SK-N-SH (cell line): Measurements from ENCODE around the gene EFCAB8. TPM values are rescaled to one million over a fixed set of nuclear protein-coding genes. Genes with fewer than 3 reads are reported as not detected.

Source experiments
- CTCF ChIA-PET: fragments of 300-600, 350-600 bp; formaldehyde crosslinking; extraction: SDS; loops from one replicate; lab custom pipeline; 2021; lab: Yijun Ruan, JAX
- POLR2A ChIA-PET: fragments of 350-600 bp; sonication (Branson Sonifier 250); formaldehyde crosslinking; extraction: SDS; loops from one replicate; lab custom pipeline; 2020; ENCODE audit warnings: antibody characterized with exemption, inconsistent platforms; lab: Yijun Ruan, JAX
- DNase-seq: peaks from one replicate; pipeline ENCODE4 v3.0.0; 2012
- H2AFZ ChIP-seq: fragments of 200-600 bp; sonication (generic); 2 replicates; pipeline ENCODE4 v1.8.1; 2016; ENCODE audit warnings: antibody characterized with exemption, mild to moderate bottlenecking, low read depth
- H3F3A ChIP-seq: fragments of 200-600 bp; sonication (generic); replicated peaks from 2 replicates; pipeline ENCODE3; 2016; ENCODE audit warnings: antibody characterized with exemption, mild to moderate bottlenecking; ENCODE audit not compliant: insufficient read depth
- H3K27ac ChIP-seq, 2 experiments: fragments of 200-500 bp in 1 of 2; fragments of 200-600 bp in 1 of 2; sonication (Bioruptor generic) in 1 of 2; sonication (generic), shearing (Covaris generic) in 1 of 2; 2 replicates each; pipeline versions ENCODE4 v1.5.1 to v1.6.1; 2014 to 2016; ENCODE audit warnings: low read depth in 2 of 2, inconsistent platforms in 1 of 2, low read length in 1 of 2, mild to moderate bottlenecking in 1 of 2, mixed read lengths in 1 of 2
- H3K27me3 ChIP-seq: fragments of 200-600 bp; sonication (generic), shearing (Covaris generic); 2 replicates; pipeline ENCODE4 v1.6.1; 2016; ENCODE audit warnings: mixed run types; ENCODE audit not compliant: insufficient read depth
- H3K36me3 ChIP-seq, 2 experiments: fragments of 200-500 bp in 1 of 2; fragments of 200-600 bp in 1 of 2; sonication (Bioruptor generic) in 1 of 2; sonication (generic) in 1 of 2; replicated peaks in 1 of 2; 2 replicates each; pipeline versions ENCODE3 to v1.5.1; 2014 to 2016; ENCODE audit warnings: low read length in 1 of 2, mild to moderate bottlenecking in 1 of 2; ENCODE audit not compliant: insufficient read depth in 2 of 2, control insufficient read depth in 1 of 2
- H3K4me1 ChIP-seq, 2 experiments: fragments of 200-500 bp in 1 of 2; fragments of 200-600 bp in 1 of 2; sonication (Bioruptor generic) in 1 of 2; sonication (generic), shearing (Covaris generic) in 1 of 2; 2 replicates each; pipeline versions ENCODE4 v1.5.1 to v1.6.1; 2014 to 2016; ENCODE audit warnings: low read depth in 1 of 2, low read length in 1 of 2, mixed run types in 1 of 2; ENCODE audit not compliant: insufficient read depth in 2 of 2, control insufficient read depth in 1 of 2
- H3K4me2 ChIP-seq: fragments of 200-600 bp; sonication (generic), shearing (Covaris generic); 2 replicates; pipeline ENCODE4 v1.6.1; 2017; ENCODE audit warnings: mixed run types
- H3K4me3 ChIP-seq, 2 experiments: fragments of 200-500 bp in 1 of 2; fragments of 200-600 bp in 1 of 2; sonication (Bioruptor generic) in 1 of 2; sonication (generic), shearing (Covaris generic) in 1 of 2; 2 replicates each; pipeline versions ENCODE4 v1.5.1 to v1.8.1; 2014 to 2016; ENCODE audit warnings: low read depth in 2 of 2, inconsistent platforms in 1 of 2, low read length in 1 of 2, mild to moderate bottlenecking in 1 of 2, mixed read lengths in 1 of 2, moderate library complexity in 1 of 2
- H3K79me2 ChIP-seq: fragments of 200-600 bp; sonication (generic); 2 replicates; pipeline ENCODE4 v1.8.1; 2017; ENCODE audit warnings: mild to moderate bottlenecking; ENCODE audit not compliant: insufficient read depth
- H3K9ac ChIP-seq: fragments of 200-600 bp; sonication (generic); 2 replicates; pipeline ENCODE4 v1.6.1; 2017; ENCODE audit warnings: mixed run types
- H3K9me2 ChIP-seq: fragments of 200-600 bp; sonication (generic); 2 replicates; pipeline ENCODE4 v1.6.1; 2017; ENCODE audit warnings: mixed run types
- H3K9me3 ChIP-seq: fragments of 200-600 bp; sonication (generic); 2 replicates; pipeline ENCODE4 v1.6.1; 2017; ENCODE audit warnings: mixed run types, mild to moderate bottlenecking, moderate library complexity
- H4K20me1 ChIP-seq: fragments of 200-600 bp; sonication (generic); 2 replicates; pipeline ENCODE4 v1.6.1; 2017; ENCODE audit warnings: mild to moderate bottlenecking, mixed run types; ENCODE audit not compliant: insufficient read depth
- CHD2 ChIP-seq: fragments of 150-350 bp; IDR thresholded peaks from 2 replicates; pipeline ENCODE4 v1.6.1; 2018; ENCODE audit warnings: low read length; ENCODE audit not compliant: partially characterized antibody
- CTCF ChIP-seq: fragments of 200-600 bp; sonication (generic); IDR thresholded peaks from 2 replicates; pipeline ENCODE4 v1.6.1; 2017; ENCODE audit warnings: antibody characterized with exemption, mild to moderate bottlenecking, moderate library complexity
- FOSL2 ChIP-seq: IDR thresholded peaks from 2 replicates; pipeline ENCODE4 v1.4.0; 2012; ENCODE audit warnings: low read depth, mild to moderate bottlenecking, moderate library complexity, borderline replicate concordance
- JUND ChIP-seq: IDR thresholded peaks from 2 replicates; pipeline ENCODE4 v1.4.0; 2012
- MAX ChIP-seq: IDR thresholded peaks from 2 replicates; pipeline ENCODE4 v1.4.0; 2012; ENCODE audit warnings: low read depth
- MEF2A ChIP-seq: IDR thresholded peaks from 2 replicates; pipeline ENCODE4 v1.4.0; 2012; ENCODE audit warnings: low read depth, borderline replicate concordance
- NRF1 ChIP-seq: IDR thresholded peaks from 2 replicates; pipeline ENCODE4 v1.6.1; 2012; ENCODE audit warnings: low read depth, mild to moderate bottlenecking, low read length
- PBX3 ChIP-seq: IDR thresholded peaks from 2 replicates; pipeline ENCODE4; 2012
- RCOR1 ChIP-seq: fragments of 150-350 bp; IDR thresholded peaks from 2 replicates; pipeline ENCODE4 v1.6.1; 2017; ENCODE audit warnings: antibody characterized with exemption, low read length
- RFX5 ChIP-seq: IDR thresholded peaks from 2 replicates; pipeline ENCODE4 v1.6.1; 2012; ENCODE audit warnings: mild to moderate bottlenecking, improper control_type of control experiment, low read length
- RXRA ChIP-seq: IDR thresholded peaks from 2 replicates; pipeline ENCODE4 v1.4.0; 2012; ENCODE audit warnings: low read depth, mild to moderate bottlenecking, borderline replicate concordance
- SIN3A ChIP-seq: IDR thresholded peaks from 2 replicates; pipeline ENCODE4 v1.6.1; 2012; ENCODE audit warnings: low read depth, mild to moderate bottlenecking, low read length, moderate library complexity, borderline replicate concordance
- SMC3 ChIP-seq: IDR thresholded peaks from 2 replicates; pipeline ENCODE4 v1.6.1; 2012; ENCODE audit warnings: low read depth, low read length, improper control_type of control experiment
- TAF1 ChIP-seq: IDR thresholded peaks from 2 replicates; pipeline ENCODE4 v1.6.1; 2012; ENCODE audit warnings: low read depth, mild to moderate bottlenecking, low read length, moderate library complexity, borderline replicate concordance
- TEAD4 ChIP-seq: IDR thresholded peaks from 2 replicates; pipeline ENCODE4 v1.4.0; 2012; ENCODE audit warnings: mild to moderate bottlenecking, borderline replicate concordance; ENCODE audit not compliant: insufficient read depth
- USF1 ChIP-seq: IDR thresholded peaks from 2 replicates; pipeline ENCODE4 v1.4.0; 2012; ENCODE audit warnings: low read depth, borderline replicate concordance
- YY1 ChIP-seq: IDR thresholded peaks from 2 replicates; pipeline ENCODE4 v1.4.0; 2012; ENCODE audit warnings: low read depth, mild to moderate bottlenecking
- ZBTB33 ChIP-seq: IDR thresholded peaks from 2 replicates; pipeline ENCODE4 v1.4.0; 2012; ENCODE audit warnings: low read depth, borderline replicate concordance
- WGBS: methylation state at CpG from one replicate; pipeline ENCODE4 v1.1.6; 2017; ENCODE audit warnings: low lambda C conversion rate; 5-methylcytosine and 5-hydroxymethylcytosine counted together
- polyA plus RNA-seq, 3 experiments: library from polyadenylated mRNA; depleted of rRNA; stranded (reverse); fragments of >200 nt; gene quantifications; 2 replicates each; pipeline ENCODE4 v1.2.3, GENCODE V29; 2012

The EFCAB8 gene
- polyA plus RNA-seq, 1 of the 3 experiments (the other 2 are of a cell fraction) = not detected

- Histone ChIP-seq H3K4me3 (no peak overlapping the region), H3K27me3 (peaks cover 30% of the 10 kb centered on the region; the same call in 1 of the 2 replicates), H3K9ac (no peak overlapping the region), H3K4me2 (no peak overlapping the region), H3F3A (no peaks in the 10 kb centered on the region), H3K27ac (no peak overlapping the region), H3K9me2 (no peaks in the 10 kb centered on the region), H4K20me1 (no peaks in the 10 kb centered on the region), H3K4me1 (no peaks in the 10 kb centered on the region), H3K36me3 (no peaks in the 10 kb centered on the region), H3K9me3 (0 out of 2 replicates have a peak, but pooled peaks cover 10% of the 10 kb centered on the region), H3K79me2 (no peaks in the 10 kb centered on the region), H2AFZ (no peak overlapping the region)
- no peak for DNase-seq
- 33% methylated on average over 1 of the region's 1 CpG for WGBS
- TF ChIP-seq MAX = no peak
- no peak for TF ChIP-seq FOSL2
- no peak for TF ChIP-seq RFX5
- TF ChIP-seq RCOR1 = no peak
- TF ChIP-seq PBX3 = no peak
- no peak for TF ChIP-seq TEAD4
- no peak for TF ChIP-seq RXRA
- no peak for TF ChIP-seq NRF1
- TF ChIP-seq CTCF = no peak
- no peak for TF ChIP-seq YY1
- TF ChIP-seq SIN3A = no peak
- no peak for TF ChIP-seq SMC3
- TF ChIP-seq ZBTB33 = no peak
- TF ChIP-seq TAF1 = no peak
- no peak for TF ChIP-seq CHD2
- no peak for TF ChIP-seq JUND
- TF ChIP-seq MEF2A = no peak
- no peak for TF ChIP-seq USF1
- ChIA-PET CTCF (interaction anchor here (0.9 to 3.0 kb wide), 4 partner anchors 17 to 66 kb away, joined by 3 to 10 read pairs (median 3); no protein-coding TSS in a partner anchor), POLR2A (no interaction called here)
These were observed 60.0 kb downstream of the EFCAB8 start for GRCh38 chr20:32918751-32919150.
